Duodenal mucosa (tissue), 2 donors: ENCODE results near the gene PLEKHA5.

Experiments
- H3K27ac ChIP-seq: one replicate; pipeline ENCODE4 v1.7.0; 2013; ENCODE audit warnings: low read depth, low read length
- H3K27me3 ChIP-seq, 2 donors: one replicate each; pipeline ENCODE4 v1.7.0; 2013; ENCODE audit warnings: low read length in 2 of 2, control low read depth in 1 of 2; ENCODE audit not compliant: insufficient read depth in 2 of 2, control insufficient read depth in 1 of 2
- H3K36me3 ChIP-seq, 2 donors: one replicate each; pipeline ENCODE4 v1.7.0; 2013; ENCODE audit warnings: low read length in 2 of 2, control low read depth in 1 of 2; ENCODE audit not compliant: insufficient read depth in 2 of 2, control insufficient read depth in 1 of 2
- H3K4me1 ChIP-seq, 2 donors: one replicate each; pipeline ENCODE4 v1.7.0; 2013; ENCODE audit warnings: low read length in 2 of 2, control low read depth in 1 of 2; ENCODE audit not compliant: insufficient read depth in 2 of 2, control insufficient read depth in 1 of 2
- H3K4me3 ChIP-seq, 2 donors: one replicate each; pipeline ENCODE4 v1.7.0; 2013; ENCODE audit warnings: low read length in 2 of 2, low read depth in 1 of 2
- H3K9ac ChIP-seq, 2 donors: one replicate each; pipeline ENCODE4 v1.7.0; 2013; ENCODE audit warnings: low read length in 2 of 2, low read depth in 1 of 2
- H3K9me3 ChIP-seq, 2 donors: one replicate each; pipeline ENCODE4 v1.7.0; 2013; ENCODE audit warnings: low read length in 2 of 2, control low read depth in 1 of 2; ENCODE audit not compliant: control insufficient read depth in 1 of 2

Gene PLEKHA5

DNA sequence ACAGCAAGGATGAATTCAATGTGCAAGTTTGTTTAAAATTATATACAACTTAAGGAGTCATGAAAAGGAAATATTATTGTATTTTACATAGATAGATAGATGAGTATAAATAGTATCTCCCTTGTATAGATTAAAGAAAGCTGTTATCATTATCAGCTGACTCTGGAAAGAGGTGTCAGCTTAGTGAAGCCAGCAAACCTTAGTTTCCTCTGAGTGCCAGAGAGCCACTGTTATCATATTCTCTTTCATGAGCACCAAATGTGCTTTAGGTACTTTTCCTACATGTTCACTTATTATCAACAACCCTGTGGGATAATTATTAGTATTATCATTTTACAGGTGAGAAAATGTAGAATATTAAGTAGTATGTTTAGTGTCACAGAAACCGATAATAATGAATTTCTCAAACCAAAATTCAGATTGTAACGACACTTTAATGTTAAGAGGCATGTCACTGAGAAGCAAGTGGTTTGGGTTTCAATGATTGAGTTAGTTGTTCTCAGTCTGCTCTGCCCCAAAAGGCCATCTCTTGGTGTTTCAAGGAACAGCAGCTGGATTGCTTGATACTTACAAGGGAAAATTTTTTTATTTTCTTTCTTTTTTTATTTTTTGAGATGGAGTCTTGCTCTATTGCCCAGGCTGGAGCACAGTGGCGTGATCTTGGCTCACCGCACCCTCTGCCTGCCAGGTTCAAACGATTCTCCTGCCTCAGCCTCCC is 53.7 kb downstream of the PLEKHA5 start:
- no peak overlapping the region for H3K9ac ChIP-seq
- no peak overlapping the region for H3K4me3 ChIP-seq
- no peaks in the 10 kb centered on the region for H3K27me3 ChIP-seq
- H3K9me3 ChIP-seq, result no peaks in the 10 kb centered on the region
- no peaks in the 10 kb centered on the region for H3K4me1 ChIP-seq
- H3K36me3 ChIP-seq, result no peaks in the 10 kb centered on the region
- H3K27ac ChIP-seq, result no peak overlapping the region

DNA sequence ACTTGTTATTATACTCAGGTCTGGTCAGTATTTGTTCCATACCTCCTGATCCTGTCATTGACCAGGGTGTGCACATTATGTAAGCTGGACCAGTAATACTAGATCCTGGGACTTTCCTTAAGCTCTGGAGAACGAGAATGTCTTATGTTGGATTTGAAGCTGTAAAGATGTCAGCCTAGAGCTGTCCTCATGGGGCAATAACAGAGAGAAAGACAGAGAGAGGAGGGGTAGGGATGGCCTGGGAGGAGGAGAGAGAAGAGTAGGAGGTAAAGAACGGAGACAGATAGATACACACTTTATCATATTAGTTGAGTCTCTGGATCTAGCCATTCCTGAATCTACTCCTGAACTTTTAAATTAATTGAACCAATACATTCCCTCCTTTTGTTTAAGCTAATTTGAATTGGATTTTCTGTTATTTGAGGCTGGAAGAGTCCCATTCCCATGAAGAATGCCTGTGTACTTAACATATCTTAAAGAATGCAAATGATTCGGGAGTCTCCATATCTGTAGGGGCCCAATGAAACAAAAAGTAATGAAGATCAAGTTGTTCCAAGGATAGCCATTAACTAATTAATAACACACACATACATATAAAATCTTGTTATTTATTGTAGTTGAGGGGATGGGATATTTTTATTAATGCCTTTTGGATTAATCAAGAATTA is 55.9 kb downstream of the PLEKHA5 start:
- no peaks in the 10 kb centered on the region for H3K27me3 ChIP-seq
- no peak overlapping the region for H3K27ac ChIP-seq
- H3K9ac ChIP-seq, result no peak overlapping the region
- no peak overlapping the region for H3K4me3 ChIP-seq
- no peaks in the 10 kb centered on the region for H3K36me3 ChIP-seq
- H3K4me1 ChIP-seq, result peaks cover 0 to 2% of the 10 kb centered on the region in 2 donors
- no peaks in the 10 kb centered on the region for H3K9me3 ChIP-seq

- H3K9ac ChIP-seq, result no peak overlapping the region
- H3K27ac ChIP-seq, result no peak overlapping the region
- no peaks in the 10 kb centered on the region for H3K36me3 ChIP-seq
- H3K4me1 ChIP-seq, result peaks cover 3 to 11% of the 10 kb centered on the region in 2 donors
- H3K4me3 ChIP-seq, result no peak overlapping the region
- H3K27me3 ChIP-seq, result no peaks in the 10 kb centered on the region
- no peaks in the 10 kb centered on the region for H3K9me3 ChIP-seq
These were observed 57.5 kb downstream of the PLEKHA5 start for GRCh38 chr12:19186722-19187661.

DNA sequence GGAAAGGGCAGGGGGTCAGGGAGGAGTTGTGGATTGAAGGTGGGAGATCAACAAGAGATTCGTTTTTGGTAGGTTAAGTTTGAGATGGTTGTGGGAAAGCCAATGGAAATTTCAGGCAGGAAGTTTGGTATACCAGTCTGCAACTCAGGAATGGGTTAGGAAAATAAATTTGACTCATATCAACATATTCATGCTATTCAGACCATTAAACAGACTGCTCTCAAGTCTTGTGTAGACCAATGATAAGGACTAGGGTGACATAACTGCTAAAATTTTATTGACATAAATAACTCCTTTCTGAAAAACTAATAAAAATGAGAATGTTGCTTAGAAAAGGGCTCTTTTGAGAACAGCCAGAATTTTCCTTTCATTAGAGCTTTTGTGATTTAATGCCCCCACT is 60.0 kb downstream of the PLEKHA5 start:
- H3K36me3 ChIP-seq, result no peaks in the 10 kb centered on the region
- no peak overlapping the region for H3K4me3 ChIP-seq
- H3K9me3 ChIP-seq, result no peaks in the 10 kb centered on the region
- H3K9ac ChIP-seq, result no peak overlapping the region
- no peaks in the 10 kb centered on the region for H3K27me3 ChIP-seq
- H3K27ac ChIP-seq, result no peak overlapping the region
- peaks cover 3 to 11% of the 10 kb centered on the region in 2 donors for H3K4me1 ChIP-seq

GRCh38 chr12:19190292-19191031 is 60.9 kb downstream of the PLEKHA5 start:
- Histone ChIP-seq H3K4me3 (no peak overlapping the region), H3K4me1 (peaks cover 3 to 11% of the 10 kb centered on the region in 2 donors)

DNA sequence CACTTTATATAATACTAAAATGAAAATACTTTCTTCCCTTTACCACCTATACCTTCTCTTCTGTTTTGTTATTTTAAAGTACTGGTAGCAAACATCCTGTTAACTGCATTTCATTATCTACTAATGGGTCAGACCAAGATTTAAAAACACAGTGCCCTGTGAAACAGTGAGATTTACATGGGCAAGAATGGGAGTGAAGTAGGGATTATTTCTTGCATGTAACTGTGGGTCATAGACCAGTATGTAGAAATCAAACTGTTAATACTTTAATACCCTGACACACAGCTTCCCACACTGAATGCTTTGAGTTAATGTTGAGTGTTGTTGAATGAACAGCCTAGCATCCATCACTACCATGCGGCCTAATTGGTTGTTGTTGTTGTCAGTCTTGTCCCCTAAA is 61.6 kb downstream of the PLEKHA5 start:
- no peak overlapping the region for H3K4me3 ChIP-seq
- H3K36me3 ChIP-seq, result no peaks in the 10 kb centered on the region
- H3K27ac ChIP-seq, result no peak overlapping the region
- H3K9ac ChIP-seq, result no peak overlapping the region
- no peaks in the 10 kb centered on the region for H3K9me3 ChIP-seq
- H3K4me1 ChIP-seq, result peaks cover 3 to 11% of the 10 kb centered on the region in 2 donors
- H3K27me3 ChIP-seq, result no peaks in the 10 kb centered on the region

More at GRCh38 chr12:19190292-19191031, 60.9 kb downstream of the PLEKHA5 start:
- no peaks in the 10 kb centered on the region for H3K9me3 ChIP-seq
- no peak overlapping the region for H3K27ac ChIP-seq
- no peaks in the 10 kb centered on the region for H3K36me3 ChIP-seq
- H3K9ac ChIP-seq, result no peak overlapping the region
- no peaks in the 10 kb centered on the region for H3K27me3 ChIP-seq

DNA sequence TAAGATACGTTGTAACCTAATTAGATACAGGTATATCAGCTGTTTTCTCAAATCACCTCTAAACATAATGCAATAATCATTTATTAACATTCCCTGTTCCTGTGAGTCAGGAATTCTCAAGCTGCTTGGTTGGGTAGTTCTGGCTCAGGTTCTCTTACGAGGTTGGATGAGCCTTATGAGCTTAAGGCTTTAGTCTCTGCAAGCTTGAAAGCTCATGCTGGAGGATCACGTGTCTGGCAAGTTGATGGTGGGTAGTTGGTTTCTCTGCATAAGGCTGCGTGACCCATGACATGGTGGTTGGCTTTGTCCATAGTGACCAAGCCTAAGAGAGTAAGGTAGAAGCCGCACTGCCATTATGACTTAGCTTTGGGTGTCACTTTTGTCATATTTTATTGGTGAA is 62.0 kb downstream of the PLEKHA5 start:
- no peaks in the 10 kb centered on the region for H3K27me3 ChIP-seq
- H3K27ac ChIP-seq, result no peak overlapping the region
- no peaks in the 10 kb centered on the region for H3K36me3 ChIP-seq
- H3K4me3 ChIP-seq, result no peak overlapping the region
- no peaks in the 10 kb centered on the region for H3K9me3 ChIP-seq
- no peak overlapping the region for H3K9ac ChIP-seq
- peaks cover 3 to 11% of the 10 kb centered on the region in 2 donors for H3K4me1 ChIP-seq

GRCh38 chr12:19192710-19193109 is 63.2 kb downstream of the PLEKHA5 start:
- Histone ChIP-seq H3K4me1 (peaks cover 3 to 11% of the 10 kb centered on the region in 2 donors), H3K27me3 (no peaks in the 10 kb centered on the region), H3K27ac (no peak overlapping the region), H3K9me3 (no peaks in the 10 kb centered on the region), H3K4me3 (no peak overlapping the region), H3K36me3 (no peaks in the 10 kb centered on the region), H3K9ac (no peak overlapping the region)

GRCh38 chr12:19194963-19195362 is 65.4 kb downstream of the PLEKHA5 start:
- Histone ChIP-seq H3K9ac (no peak overlapping the region), H3K4me3 (no peak overlapping the region), H3K4me1 (peaks cover 3 to 11% of the 10 kb centered on the region in 2 donors), H3K27me3 (no peaks in the 10 kb centered on the region), H3K36me3 (no peaks in the 10 kb centered on the region), H3K9me3 (no peaks in the 10 kb centered on the region), H3K27ac (no peak overlapping the region)
